Endothelial cell of umbilical vein (primary cell): ENCODE data around the gene IMPACT. TPM values are rescaled to one million over a fixed set of nuclear protein-coding genes. Genes with fewer than 3 reads are reported as not detected.
A peak's percentile ranks its signal among the peaks of the same experiment; 100 is the strongest.

Experiments used
- BruUV-seq: library from RNA; stranded (reverse); fragments of 400-500 nt; replicated peaks from 2 replicates; lab custom pipeline; 2021; lab: Mats Ljungman, UMichigan
- CTCF ChIA-PET: fragments of 300-600, 350-600 bp; sonication (Branson Sonifier 250); formaldehyde crosslinking; loops from one replicate; lab custom pipeline; 2021; ENCODE audit warnings: antibody characterized with exemption, inconsistent platforms; lab: Charles Lee
- POLR2A ChIA-PET: fragments of 300-600, 350-600 bp; sonication (Branson Sonifier 250); formaldehyde crosslinking; loops from one replicate; lab custom pipeline; 2021; ENCODE audit warnings: antibody characterized with exemption, inconsistent platforms; lab: Charles Lee
- DNase-seq: peaks from one replicate; pipeline ENCODE4 v3.0.0-alpha.2; 2011; ENCODE audit warnings: low read depth, low spot score
- FAIRE-seq: peaks from 2 replicates; lab custom pipeline; 2011; peaks lifted over from hg19 to GRCh38; lab: Jason Lieb, UNC
- H2AFZ ChIP-seq: 2 replicates; pipeline ENCODE4 v1.6.0; 2012; ENCODE audit warnings: low read depth, low read length, control low read depth, inconsistent platforms
- H3K27ac ChIP-seq: 2 replicates; pipeline ENCODE4 v1.5.1; 2011; ENCODE audit warnings: low read depth, mild to moderate bottlenecking, control low read depth, low read length, moderate library complexity; ENCODE audit not compliant: insufficient read depth
- H3K27me3 ChIP-seq, 2 experiments: 2 replicates each; pipeline versions ENCODE4 v1.6.0 to v1.6.1; 2011; ENCODE audit warnings: low read length in 2 of 2, mixed read lengths in 1 of 2; ENCODE audit not compliant: control insufficient read depth in 2 of 2, insufficient read depth in 2 of 2
- H3K36me3 ChIP-seq, 2 experiments: 2 replicates in 1 of 2; 3 replicates in 1 of 2; pipeline ENCODE4 v1.5.1; 2011; ENCODE audit warnings: low read length in 2 of 2, mild to moderate bottlenecking in 1 of 2, moderate library complexity in 1 of 2; ENCODE audit not compliant: control insufficient read depth in 2 of 2, insufficient read depth in 2 of 2; ENCODE audit errors: extremely low read depth in 1 of 2
- H3K4me1 ChIP-seq: 3 replicates; pipeline ENCODE4 v1.5.1; 2011; ENCODE audit warnings: mild to moderate bottlenecking, low read length; ENCODE audit not compliant: control insufficient read depth, insufficient read depth; ENCODE audit errors: extremely low read depth
- H3K4me2 ChIP-seq: 2 replicates; pipeline ENCODE4 v1.6.1; 2011; ENCODE audit warnings: low read length, control low read depth, mixed read lengths; ENCODE audit not compliant: insufficient read depth
- H3K4me3 ChIP-seq, 3 experiments: fragments of 200-600 bp in 1 of 3; sonication (generic), shearing (Covaris generic) in 1 of 3; replicated peaks in 1 of 3; 2 replicates each; pipeline ENCODE4 v1.5.1; 2011 to 2016; ENCODE audit warnings: control low read depth in 3 of 3, low read length in 3 of 3, mild to moderate bottlenecking in 2 of 3, inconsistent platforms in 1 of 3, low read depth in 1 of 3, moderate library complexity in 1 of 3; ENCODE audit not compliant: insufficient read depth in 1 of 3
- H3K79me2 ChIP-seq: 2 replicates; pipeline ENCODE4 v1.6.0; 2012; ENCODE audit warnings: low read length, inconsistent platforms; ENCODE audit not compliant: control insufficient read depth, insufficient read depth
- H3K9ac ChIP-seq: replicated peaks from 2 replicates; pipeline ENCODE3; 2011; ENCODE audit warnings: low read length, control low read depth; ENCODE audit not compliant: insufficient read depth; ENCODE audit errors: extremely low read depth
- H3K9me1 ChIP-seq: replicated peaks from 3 replicates; pipeline ENCODE4 v1.6.0; 2011; ENCODE audit warnings: mild to moderate bottlenecking, low read length; ENCODE audit not compliant: control insufficient read depth, insufficient read depth; ENCODE audit errors: extremely low read depth
- H3K9me3 ChIP-seq: replicated peaks from 2 replicates; pipeline ENCODE4 v1.5.1; 2012; ENCODE audit warnings: low read length, inconsistent platforms; ENCODE audit not compliant: control insufficient read depth, insufficient read depth
- H4K20me1 ChIP-seq: replicated peaks from 2 replicates; pipeline ENCODE3; 2011; ENCODE audit warnings: mild to moderate bottlenecking, low read length; ENCODE audit not compliant: control insufficient read depth, insufficient read depth; ENCODE audit errors: extremely low read depth
- CTCF ChIP-seq, 2 donors: IDR thresholded peaks; 1 replicate in 1 of 2; 2 replicates in 1 of 2; pipeline ENCODE4 v1.5.1; 2011; ENCODE audit warnings: low read length in 2 of 2, mild to moderate bottlenecking in 2 of 2, moderate library complexity in 2 of 2, control low read depth in 1 of 2, inconsistent platforms in 1 of 2, low read depth in 1 of 2; ENCODE audit not compliant: insufficient read depth in 1 of 2; ENCODE audit errors: extremely low read depth in 1 of 2
- EZH2 ChIP-seq: IDR thresholded peaks from 2 replicates; pipeline ENCODE4 v1.6.1; 2012; ENCODE audit warnings: borderline replicate concordance, low read depth, mild to moderate bottlenecking, moderate library complexity, low read length, inconsistent platforms; ENCODE audit not compliant: severe bottlenecking
- FOS ChIP-seq: IDR thresholded peaks from 2 replicates; pipeline ENCODE4 v1.6.1; 2011; ENCODE audit warnings: mild to moderate bottlenecking, low read length, moderate library complexity, borderline replicate concordance; ENCODE audit not compliant: insufficient read depth
- GATA2 ChIP-seq: IDR thresholded peaks from 2 replicates; pipeline ENCODE4 v1.7.0; 2011; ENCODE audit warnings: low read depth, mild to moderate bottlenecking, moderate library complexity, mixed read lengths, low read length; ENCODE audit not compliant: insufficient read length, insufficient read depth
- JUN ChIP-seq: IDR thresholded peaks from 2 replicates; pipeline ENCODE4 v1.6.1; 2011; ENCODE audit warnings: borderline replicate concordance, low read depth; ENCODE audit not compliant: insufficient read length, insufficient read depth
- MAX ChIP-seq: IDR thresholded peaks from 2 replicates; pipeline ENCODE4 v1.6.1; 2011; ENCODE audit not compliant: insufficient read depth, insufficient read length
- MYC ChIP-seq: IDR thresholded peaks from one replicate; pipeline ENCODE4 v1.6.1; 2011; ENCODE audit warnings: mild to moderate bottlenecking, low read depth, low read length
- POLR2A ChIP-seq: IDR thresholded peaks from 2 replicates; pipeline ENCODE4 v1.6.1; 2012; ENCODE audit warnings: low read depth, mild to moderate bottlenecking, control low read depth, low read length
- POLR2AphosphoS5 ChIP-seq: IDR thresholded peaks from 2 replicates; pipeline ENCODE4 v1.6.1; 2012; ENCODE audit warnings: low read depth, mild to moderate bottlenecking, control low read depth, low read length, moderate library complexity; ENCODE audit not compliant: insufficient read depth
- dilution Hi-C: fragments of 300-500 bp; cut with MboI; formaldehyde crosslinking; loops from one replicate; pipeline ENCODE4 v1.15.0; 2019; ENCODE audit warnings: low sequenced_read_pairs; ENCODE audit not compliant: extremely low pct_ligation_motif_present
- intact Hi-C: fragments of 100-400 bp; cut with micrococcal nuclease; formaldehyde crosslinking; loops from one replicate; pipeline ENCODE4 v1.10.0; 2022
- polyA plus RNA-seq, 4 experiments: library from polyadenylated mRNA; depleted of rRNA in 3 of 4; stranded (reverse) in 3 of 4; unstranded in 1 of 4; fragments of >200 nt; gene quantifications; 2 replicates each; pipeline versions ENCODE4 v1.2.1 to v1.2.3, GENCODE V29; 2011 to 2012; ENCODE audit warnings: missing spikeins in 1 of 4
- total RNA-seq: library from RNA; stranded (reverse); gene quantifications from 2 replicates; pipeline ENCODE4 v1.2.3, GENCODE V29; 2021

The IMPACT gene
- total and polyA plus RNA-seq, 2 donors (not counting 3 experiments of a cell fraction or from before 2014, with no cell fraction given), result 15.4 to 28.6 TPM

GRCh38 chr18:24497031-24497754, 70.7 kb downstream of the IMPACT start:
- no peaks in the 10 kb centered on the region for H3K36me3 ChIP-seq
- H3K4me2 ChIP-seq, result no peak overlapping the region
- no peaks in the 10 kb centered on the region for H3K9me1 ChIP-seq
- DNase-seq (no peak), FAIRE-seq (peak; percentile 31)
- no peaks in the 10 kb centered on the region for H3K79me2 ChIP-seq
- ChIA-PET CTCF (interaction anchor here (1.4 to 2.9 kb wide), 3 partner anchors 8 to 137 kb away, joined by 6 to 15 read pairs (median 8); no protein-coding TSS in a partner anchor), POLR2A (no interaction called here)
- BruUV-seq, result no TSS peak
- dilution Hi-C loops, result no loop called here
- H3K9ac ChIP-seq, result no peak overlapping the region
- H3K9me3 ChIP-seq, result no peaks in the 10 kb centered on the region
- H2AFZ ChIP-seq, result no peak overlapping the region
- H3K4me3 ChIP-seq, result no peak overlapping the region
- intact Hi-C loops, result no loop called here
- H3K27ac ChIP-seq, result no peak overlapping the region
- no peaks in the 10 kb centered on the region for H3K4me1 ChIP-seq
- TF ChIP-seq MYC, result no peak
- no peak for TF ChIP-seq POLR2A
- no peak for TF ChIP-seq FOS
- TF ChIP-seq MAX, result no peak
- no peak for TF ChIP-seq CTCF (IDR thresholded peaks at IDR 0.05; ENCODE audit: extremely low read depth in 1 of 2, insufficient read depth in 1 of 2, low read depth in 1 of 2, low read length in 2 of 2)
- no peak for TF ChIP-seq EZH2
- no peak for TF ChIP-seq GATA2
- no peak for TF ChIP-seq JUN
- TF ChIP-seq POLR2AphosphoS5, result no peak
- no peaks in the 10 kb centered on the region for H4K20me1 ChIP-seq
- H3K27me3 ChIP-seq, result peaks cover 2 to 4% of the 10 kb centered on the region in 2 experiments
